Renal cortical epithelial cell (primary cell): Measurements from ENCODE around the gene TMEM62. TPM values are rescaled to one million over a fixed set of nuclear protein-coding genes. Genes with fewer than 3 reads are reported as not detected.
A peak's percentile ranks its signal among the peaks of the same experiment; 100 is the strongest.
"Not testable (repeated sequence)": the region's sequence is repeated elsewhere in the genome, so short reads cannot be mapped to it uniquely, and the experiment has no call there.

Experiments
- DNase-seq: peaks from one replicate; pipeline ENCODE4 v3.0.0-alpha.2; 2011; ENCODE audit warnings: low read depth
- total RNA-seq: library from RNA; depleted of rRNA; stranded (reverse); fragments of >200 nt; gene quantifications from 2 replicates; pipeline ENCODE4 v1.2.3, GENCODE V29; 2014

Gene TMEM62
- total RNA-seq, 1 donor from 2014 or later: 23.4 TPM

DNA sequence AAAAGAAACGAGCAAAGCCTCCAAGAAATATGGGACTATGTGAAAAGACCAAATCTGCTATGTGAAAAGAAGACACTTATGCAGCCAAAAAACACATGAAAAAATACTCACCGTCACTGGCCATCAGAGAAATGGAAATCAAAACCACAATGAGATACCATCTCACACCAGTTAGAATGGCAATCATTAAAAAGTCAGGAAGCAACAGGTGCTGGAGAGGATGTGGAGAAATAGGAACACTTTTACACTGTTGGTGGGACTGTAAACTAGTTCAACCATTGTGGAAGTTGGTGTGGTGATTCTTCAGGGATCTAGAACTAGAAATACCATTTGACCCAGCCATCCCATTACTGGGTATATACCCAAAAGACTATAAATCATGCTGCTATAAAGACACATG is 43.8 kb downstream of the TMEM62 start:
- DNase-seq: not testable (repeated sequence)

DNA sequence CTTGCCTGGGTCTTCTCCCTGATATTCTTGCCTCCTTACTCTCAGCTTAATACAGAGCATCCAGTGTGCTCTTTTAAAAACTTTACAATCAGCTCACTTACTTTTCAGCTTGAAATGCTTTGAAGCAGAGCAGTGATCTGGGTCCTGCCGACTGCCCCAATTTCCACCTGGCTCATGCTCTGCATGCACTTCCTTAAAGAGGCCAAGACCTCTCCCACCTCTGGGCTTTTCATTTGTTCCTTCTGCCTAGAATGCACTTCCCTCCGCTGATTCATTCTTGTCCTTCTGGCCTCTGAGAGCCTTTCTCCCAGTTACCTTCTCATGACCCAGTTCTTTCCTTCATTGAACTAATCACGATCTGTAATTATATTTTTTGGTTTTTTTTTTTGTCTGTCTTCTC is 49.9 kb downstream of the TMEM62 start:
- DNase-seq: no peak

DNA sequence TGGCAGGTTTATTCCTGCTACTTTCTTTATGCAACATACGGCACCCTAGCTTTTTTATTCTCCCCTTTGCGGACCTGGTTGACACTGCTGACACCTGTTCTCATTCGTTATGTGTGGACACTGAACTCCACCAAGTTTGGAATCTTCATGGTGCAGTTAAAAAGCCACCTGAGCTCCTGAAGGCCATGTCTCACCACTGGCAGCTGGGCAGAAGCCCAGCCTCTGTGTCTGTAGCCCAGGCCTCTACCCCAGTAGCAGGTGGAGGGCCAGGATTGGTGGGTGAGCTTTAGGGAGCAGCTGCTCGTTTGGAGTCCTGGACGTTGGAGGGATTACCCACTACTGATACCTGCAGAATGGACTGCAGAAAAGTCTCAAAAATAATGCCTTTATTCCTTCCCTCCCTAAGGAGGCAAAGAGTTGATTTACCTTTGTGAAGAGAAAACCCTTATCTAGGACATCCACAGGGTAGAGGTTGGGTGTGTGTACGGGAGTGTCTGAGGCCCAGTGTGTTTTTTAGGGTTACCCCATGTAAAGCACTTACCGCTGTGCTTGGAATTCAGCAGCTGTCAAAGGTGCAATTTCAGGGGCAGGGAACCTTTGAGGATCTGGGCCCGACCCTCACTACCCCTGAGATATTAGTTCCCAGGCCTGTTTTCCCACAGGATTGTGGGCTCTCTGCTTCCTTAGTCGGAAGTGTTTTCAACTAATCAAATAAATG is 51.2 kb downstream of the TMEM62 start:
- DNase-seq: no peak

DNA sequence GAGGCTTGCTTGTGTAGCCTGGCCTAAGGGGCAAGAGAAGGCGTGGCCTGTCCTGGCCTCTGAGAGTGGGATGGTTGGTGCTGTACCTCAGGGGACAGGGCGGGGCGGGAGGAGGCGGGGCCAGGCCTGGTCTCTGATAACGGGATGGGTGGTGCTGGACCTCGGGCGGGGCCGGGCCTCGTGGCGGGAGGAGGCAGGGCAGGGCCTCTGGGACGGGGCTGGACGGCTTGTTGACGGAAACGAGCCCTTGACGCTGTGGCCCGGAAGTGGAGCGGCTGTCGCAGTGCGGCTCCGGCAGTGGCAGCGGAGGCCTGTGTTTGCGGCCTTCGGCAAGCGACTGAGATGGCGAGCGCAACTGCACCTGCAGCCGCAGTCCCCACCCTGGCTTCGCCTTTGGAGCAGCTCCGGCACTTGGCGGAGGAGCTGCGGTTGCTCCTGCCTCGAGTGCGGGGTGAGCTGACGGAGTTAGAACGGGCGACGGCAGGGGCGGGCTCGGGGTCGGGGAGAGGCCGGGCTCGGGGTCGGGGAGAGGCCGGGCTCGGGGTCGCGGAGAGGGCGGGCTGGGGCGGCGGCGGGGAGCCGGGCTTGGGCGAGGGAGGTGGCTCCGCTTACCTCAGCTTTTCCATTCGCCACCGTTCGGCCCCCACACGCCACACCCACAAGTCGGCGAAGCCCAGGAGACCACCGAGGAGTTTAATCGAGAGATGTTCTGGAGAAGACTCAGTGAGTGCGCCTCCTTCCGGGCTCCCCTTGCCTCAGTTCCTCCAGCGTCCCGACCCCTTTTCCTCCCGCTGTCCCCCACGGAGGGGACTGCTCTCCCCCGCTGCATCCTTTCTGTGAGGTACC is 52.0 kb downstream of the TMEM62 start, which contains the start of gene CCNDBP1:
Gene CCNDBP1 (plus strand): TSS at position 247 of the 846 bp plus-strand sequence. CDS start 96 bp downstream, at position 343.
- peak; percentile 68 for DNase-seq

DNA sequence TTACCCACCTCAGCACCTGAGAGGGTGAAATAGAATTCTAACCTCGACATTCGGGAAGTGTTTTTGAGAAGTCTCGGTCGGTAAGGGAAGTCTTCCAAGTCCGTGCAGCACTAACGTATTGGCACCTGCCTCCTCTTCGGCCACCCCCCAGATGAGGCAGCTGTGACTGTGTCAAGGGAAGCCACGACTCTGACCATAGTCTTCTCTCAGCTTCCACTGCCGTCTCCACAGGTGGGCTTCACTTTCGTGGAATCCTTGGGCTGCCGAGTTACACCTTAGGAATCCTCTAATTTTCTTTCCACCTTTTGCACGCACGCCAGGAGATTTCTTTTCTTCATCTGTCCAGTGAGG is 52.6 kb downstream of the TMEM62 start:
- DNase-seq: no peak

DNA sequence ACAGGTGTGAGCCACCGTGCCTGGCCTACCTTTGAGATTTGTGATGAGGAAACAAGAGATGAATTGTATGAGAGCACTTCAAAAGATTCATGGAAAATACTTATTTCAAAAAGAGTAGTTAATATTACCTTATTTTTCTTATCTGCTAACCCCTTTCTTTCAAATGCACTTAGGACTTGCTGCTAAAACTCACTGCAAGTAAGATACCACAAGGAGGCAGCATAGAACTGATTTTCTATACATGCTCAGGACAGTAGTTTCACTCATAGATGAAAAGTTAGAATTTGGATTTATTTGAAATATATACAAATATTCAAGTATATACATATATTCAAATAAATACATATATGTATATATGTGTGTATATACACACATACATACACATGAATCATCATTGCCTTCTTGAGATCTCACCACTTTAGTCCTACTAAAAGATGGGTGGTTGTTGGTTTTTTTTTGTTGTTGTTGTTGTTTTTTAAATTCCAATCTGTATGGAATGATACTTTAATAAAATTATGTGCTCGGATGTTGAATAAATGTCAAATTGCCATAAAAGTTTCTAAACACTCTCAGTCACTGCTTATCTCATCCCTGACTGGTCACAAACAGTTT is 54.3 kb downstream of the TMEM62 start:
- peak; percentile 86 for DNase-seq

DNA sequence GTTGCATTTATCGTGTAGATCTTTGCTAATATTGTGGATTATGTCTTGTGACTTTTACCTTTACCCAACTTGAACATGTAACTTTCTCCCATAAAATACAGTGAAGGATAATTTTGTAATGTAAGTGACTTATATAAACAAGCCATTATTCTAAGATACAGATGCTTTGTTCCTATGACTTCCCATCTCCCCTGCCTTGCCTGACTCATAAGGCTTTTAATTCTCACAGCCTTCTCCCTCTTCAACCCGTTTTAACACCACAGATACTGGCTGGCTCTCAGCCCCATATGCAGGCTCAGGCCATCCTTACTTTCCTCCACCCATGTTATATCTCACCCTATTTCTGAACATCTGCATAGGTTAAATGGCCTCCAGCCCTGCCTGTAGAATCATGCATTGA is 55.9 kb downstream of the TMEM62 start:
- no peak for DNase-seq

DNA sequence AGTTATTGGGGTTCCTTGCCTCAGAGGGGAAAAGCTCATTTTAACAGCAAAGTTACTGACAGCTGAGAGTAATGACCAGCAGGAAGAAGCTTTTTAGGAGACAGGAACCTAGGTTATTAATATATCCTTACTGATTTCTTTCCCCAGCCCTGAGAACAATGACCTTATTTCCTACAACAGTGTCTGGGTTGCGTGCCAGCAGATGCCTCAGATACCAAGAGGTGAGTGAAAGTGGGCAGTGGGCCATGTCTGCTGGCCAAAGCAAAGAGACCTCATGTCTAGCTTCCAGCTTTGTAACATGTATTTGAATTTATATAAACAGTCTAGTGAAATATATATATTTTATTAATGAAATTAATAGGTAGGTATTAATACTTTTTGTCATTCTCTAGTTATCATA is 56.8 kb downstream of the TMEM62 start:
- DNase-seq: no peak

DNA sequence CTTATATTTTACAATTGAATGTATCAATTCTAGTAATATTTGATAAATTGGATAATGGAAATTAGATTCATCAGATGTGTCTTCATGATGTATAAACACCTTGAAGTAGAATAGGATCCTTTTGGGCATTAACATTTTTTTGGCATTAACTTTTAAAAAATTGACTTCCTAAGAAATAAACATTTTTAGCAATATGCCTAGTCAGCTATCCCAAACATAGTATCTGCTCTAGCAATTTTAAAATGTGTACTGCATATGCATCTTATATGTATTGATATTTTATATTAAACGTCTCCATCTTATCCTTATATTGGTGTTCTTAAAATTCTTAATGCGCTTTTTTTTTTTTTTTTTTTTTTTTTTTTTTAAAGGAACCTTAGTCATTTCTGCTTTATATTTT is 60.3 kb downstream of the TMEM62 start:
- DNase-seq: no peak

DNA sequence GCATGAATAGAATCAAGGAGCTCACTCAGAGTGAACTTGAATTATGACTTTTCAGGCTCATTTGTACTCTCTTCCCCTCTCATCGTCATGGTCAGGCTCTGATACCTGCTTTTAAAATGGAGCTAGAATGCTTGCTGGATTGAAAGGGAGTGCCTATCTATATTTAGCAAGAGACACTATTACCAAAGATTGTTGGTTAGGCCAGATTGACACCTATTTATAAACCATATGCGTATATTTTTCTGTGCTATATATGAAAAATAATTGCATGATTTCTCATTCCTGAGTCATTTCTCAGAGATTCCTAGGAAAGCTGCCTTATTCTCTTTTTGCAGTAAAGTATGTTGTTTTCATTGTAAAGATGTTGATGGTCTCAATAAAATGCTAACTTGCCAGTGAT is 61.4 kb downstream of the TMEM62 start:
- no peak for DNase-seq

DNA sequence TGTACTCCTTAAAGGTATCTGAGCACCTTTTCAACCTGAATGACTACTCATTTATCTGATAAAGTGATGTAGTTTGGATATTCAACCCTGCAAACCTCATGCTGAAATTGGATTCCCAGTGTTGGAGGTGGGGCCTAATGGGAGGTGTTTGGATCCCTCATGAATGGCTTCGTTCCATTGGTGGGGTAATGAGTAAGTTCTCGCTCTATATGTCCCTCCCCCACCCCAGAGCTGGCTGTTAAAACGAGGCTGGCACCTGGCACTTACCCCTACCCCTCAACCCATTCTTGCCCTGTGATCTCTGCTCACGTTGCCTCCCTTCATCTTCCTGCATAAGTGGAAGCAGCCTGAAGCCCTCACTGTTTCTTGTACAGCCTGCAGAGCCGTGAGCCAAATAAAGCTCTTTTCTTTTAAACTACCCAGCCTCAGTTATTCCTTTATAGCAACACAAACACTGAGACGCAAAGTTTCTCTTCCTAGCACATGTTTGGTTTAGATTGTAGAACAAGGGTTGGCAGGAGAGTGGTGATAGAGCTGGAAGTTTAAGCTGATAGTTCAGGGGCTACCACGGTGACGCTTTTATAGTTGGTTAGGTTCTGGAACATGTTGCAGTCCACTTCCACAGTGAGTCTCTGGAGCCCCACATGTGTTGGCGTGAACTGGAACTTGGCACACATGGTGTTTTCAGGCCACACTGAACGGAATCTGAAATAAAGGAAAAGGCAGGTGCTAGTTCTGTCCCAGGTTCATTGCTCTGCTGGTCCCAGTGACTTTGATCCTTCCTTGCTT is 63.6 kb downstream of the TMEM62 start:
- DNase-seq: no peak

DNA sequence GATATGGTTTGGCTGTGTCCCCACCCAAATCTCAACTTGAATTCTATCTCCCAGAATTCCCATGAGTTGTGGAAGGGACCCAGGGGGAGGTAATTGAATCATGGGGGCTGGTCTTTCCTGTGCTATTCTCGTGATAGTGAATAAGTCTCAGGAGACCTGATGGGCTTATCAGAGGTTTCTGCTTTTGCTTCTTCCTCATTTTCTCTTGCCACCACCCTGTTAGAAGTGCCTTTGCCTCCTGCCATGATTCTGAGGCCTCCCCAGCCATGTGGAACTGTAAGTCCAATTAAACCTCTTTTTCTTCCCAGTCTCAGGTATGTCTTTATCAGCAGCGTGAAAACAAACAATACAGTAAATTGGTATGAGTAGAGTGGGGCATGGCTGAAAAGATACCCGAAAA is 64.4 kb downstream of the TMEM62 start:
- not testable (repeated sequence) for DNase-seq

DNA sequence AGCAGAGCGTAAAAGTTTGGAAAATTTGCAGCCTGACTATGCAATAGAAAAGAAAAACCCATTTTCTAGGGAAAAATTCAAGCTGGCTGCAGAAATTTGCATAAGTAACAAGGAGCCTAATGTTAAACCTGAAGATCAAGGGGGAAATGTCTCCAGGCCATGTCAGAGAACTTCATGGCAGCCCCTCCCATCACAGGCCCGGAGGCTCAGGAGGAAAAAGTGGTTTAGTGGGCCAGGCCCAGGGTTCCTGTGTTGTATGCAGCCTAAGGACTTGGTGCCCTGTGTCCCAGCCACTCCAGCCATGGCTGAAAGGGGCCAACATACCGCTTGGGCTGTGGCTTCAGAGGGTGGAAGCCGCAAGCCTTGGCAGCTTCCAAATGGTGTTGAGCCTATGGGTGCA is 65.2 kb downstream of the TMEM62 start:
- DNase-seq: not testable (repeated sequence)

DNA sequence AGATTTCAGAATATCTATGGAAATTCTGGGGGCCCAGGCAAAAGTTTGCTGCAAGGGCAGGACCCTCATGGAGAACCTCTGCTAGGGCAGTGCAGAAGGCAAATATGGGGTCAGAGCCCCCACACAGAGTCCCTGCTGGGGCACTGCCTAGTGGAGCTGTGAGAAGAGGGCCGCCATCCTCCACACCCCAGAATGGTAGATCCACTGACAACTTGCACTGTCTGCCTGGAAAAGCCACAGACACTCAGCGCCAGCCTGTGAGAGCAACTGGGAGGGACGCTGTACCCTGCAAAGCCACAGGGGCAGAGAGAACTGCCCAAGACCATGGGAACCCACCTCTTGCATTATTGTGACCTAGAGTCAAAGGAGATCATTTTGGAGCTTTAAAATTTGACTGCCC is 65.6 kb downstream of the TMEM62 start:
- DNase-seq: no peak

DNA sequence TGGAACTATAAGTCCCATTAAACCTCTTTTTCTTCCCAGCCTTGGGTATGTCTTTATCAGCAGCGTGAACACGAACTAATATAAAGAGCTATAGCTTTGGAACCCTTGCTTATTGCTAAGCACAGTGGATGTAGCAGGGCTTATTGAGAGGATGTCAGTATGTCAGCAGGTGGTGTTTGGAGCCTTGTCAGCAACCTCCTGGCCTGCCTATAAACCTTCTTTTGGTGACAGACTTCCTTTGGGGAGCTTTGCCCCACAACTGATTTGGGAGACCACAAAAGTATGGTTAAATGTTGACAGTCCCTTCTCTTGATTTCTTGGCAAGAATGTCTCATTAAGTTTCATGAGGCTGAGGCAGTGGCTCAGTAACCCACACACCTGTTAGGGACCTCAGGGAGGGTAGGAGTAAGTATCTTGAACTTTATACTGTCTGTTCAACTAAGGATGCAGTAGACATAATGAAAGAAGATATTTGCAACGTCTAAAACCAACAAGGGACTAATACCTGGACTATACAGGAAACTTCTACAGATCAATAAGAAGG is 66.6 kb downstream of the TMEM62 start:
- no peak for DNase-seq

DNA sequence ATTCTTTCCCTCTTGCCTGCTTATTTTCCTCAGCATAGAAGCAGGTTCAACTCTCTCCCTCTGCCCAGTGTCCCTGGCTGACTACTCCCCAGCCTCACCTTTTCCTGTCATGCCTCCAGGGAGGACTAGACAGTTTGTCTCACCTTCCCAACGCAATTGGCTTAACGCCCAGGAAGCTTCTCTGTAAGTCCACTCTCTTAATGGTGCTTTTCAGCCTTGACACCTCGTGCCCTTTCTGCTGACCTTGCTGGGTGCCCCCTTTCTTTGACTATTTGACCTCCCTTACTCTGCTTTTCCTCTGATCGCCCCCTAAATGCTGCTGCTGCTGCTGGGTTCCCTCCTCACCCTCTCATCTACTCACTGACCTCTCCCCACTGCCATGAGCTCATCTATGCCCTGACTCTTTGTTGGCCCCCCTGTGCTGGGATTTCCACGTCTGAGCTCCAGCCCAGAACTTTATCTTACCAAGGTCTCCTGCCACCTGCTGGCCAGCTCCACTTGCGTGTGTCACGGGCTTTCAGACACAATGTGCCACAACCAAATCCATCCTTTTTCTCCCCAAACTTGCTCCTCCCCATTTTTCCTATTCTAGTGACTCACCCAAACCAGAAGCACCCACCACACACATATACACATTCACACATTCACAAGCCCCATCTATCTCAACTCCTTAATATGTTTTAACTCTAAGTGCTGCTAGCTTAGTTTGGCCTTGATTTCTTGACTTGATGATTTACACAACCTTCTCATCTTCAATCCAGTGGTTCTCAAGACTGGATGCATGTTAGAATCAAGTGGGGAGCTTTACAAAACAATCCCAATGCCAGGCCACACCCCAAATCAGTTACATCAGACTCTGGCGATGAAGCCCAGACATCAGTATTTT is 70.9 kb downstream of the TMEM62 start:
- peak; percentile 48 for DNase-seq

DNA sequence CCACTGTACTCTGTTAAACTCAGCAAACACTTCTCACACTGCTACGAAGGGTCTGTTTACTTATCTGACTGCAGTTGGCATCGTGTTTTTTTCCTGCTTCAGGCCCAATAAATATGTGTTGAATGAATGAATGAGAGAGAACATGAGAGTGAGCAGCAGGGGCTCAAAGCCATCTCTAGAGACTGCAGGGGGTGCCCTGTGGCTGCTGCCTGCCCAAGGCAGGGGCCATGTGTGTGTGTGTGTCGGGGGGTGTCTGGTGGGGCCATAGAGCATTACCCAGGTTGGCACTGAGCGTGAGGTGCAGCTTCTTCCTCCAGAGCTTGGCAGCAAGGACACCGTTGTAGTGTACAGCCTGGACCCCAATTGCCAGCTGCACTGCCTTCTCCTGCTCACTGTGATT is 72.7 kb downstream of the TMEM62 start:
- no peak for DNase-seq

DNA sequence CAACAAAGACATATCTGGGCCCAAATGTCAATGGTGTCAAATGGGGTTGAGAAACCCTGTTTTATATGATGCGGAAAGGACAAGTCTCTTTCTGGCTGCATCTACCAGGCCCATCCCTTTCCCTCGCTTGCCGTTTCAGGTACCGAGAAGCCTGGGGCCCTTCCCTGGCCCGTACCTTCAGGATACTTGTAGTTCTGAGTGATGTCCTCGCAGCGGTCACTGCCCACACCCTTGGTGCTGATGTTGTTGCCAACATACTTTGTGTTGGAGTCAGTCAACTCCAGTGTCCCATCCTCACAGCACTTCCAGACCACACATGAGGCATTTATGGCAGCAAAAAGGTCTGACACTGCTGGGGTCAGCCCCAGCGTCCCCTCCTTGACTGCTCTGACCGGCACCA is 73.6 kb downstream of the TMEM62 start:
- DNase-seq: no peak

DNA sequence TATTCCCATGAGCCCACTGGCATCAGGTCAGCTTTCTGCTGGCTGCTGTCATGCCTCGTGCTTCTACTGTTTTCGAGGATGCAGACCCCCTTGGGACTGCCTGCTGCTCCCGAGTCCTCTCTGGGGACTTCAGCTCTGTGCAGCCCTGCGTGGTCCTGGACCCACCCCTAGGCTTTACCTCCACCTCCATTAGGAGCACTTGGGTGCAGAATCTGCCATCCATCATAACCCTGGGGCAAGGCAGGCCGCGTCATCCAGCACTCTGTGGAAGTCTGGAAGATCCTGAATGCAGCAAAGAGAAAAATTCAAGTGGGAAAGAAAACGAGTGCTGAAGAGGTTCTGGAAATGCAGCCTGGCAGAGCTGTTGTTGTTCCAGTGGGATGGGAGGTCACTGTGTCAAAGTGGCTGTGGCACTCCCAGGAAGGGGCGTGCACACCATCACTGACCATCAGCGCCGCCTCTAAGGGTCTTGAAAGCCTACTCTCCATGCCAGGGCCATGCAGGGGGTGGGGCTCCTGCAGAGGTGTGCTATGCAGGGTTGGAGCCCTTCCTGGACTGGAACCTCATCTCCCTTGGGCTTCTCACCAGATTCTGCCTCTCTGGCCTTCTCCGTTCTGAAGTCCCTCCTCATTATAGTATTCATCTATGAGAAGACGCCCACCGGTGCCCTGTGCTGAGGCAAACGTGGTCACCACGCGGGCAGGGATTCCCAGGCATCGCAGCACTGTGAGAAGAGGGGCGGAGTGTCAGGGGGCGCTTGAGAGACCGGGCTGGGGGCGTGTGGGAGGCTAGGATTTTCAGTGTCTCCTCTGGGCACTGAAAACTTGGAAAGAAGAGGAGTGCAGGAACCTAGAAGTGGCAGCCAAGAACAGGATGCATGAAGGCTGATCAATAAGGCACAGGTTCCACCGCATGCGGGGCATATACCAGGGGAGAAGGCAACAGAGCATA is 74.9 kb downstream of the TMEM62 start:
- no peak for DNase-seq
